Natural killer cell (primary cell): Measurements from ENCODE around the gene ITGA2. TPM values are rescaled to one million over a fixed set of nuclear protein-coding genes. Genes with fewer than 3 reads are reported as not detected.

Experiments
- ATAC-seq, 3 donors: fragments of 150-1000 bp in 2 of 3; fragments of 200-7000 bp in 1 of 3; cut with Tn5 transposase; 1 replicate in 1 of 3; 2 replicates in 2 of 3; pipeline ENCODE4 v1.10.0; 2021; ENCODE audit warnings: mild to moderate bottlenecking in 2 of 3, moderate library complexity in 2 of 3
- DNase-seq, 2 donors: peaks; one replicate each; pipeline versions ENCODE4 v3.0.0 to v3.0.0-alpha.2; 2013 to 2021; ENCODE audit warnings: mixed read lengths in 1 of 2
- H3K27ac ChIP-seq: one replicate; pipeline ENCODE4 v1.5.1; 2013; ENCODE audit warnings: mild to moderate bottlenecking, low read length
- H3K27me3 ChIP-seq: one replicate; pipeline ENCODE4 v1.6.1; 2013; ENCODE audit warnings: low read length; ENCODE audit not compliant: control insufficient read depth, insufficient read depth
- H3K36me3 ChIP-seq: one replicate; pipeline ENCODE4 v1.6.1; 2013; ENCODE audit warnings: low read length; ENCODE audit not compliant: control insufficient read depth, insufficient read depth
- H3K4me1 ChIP-seq: one replicate; pipeline ENCODE4 v1.6.1; 2013; ENCODE audit warnings: low read length; ENCODE audit not compliant: control insufficient read depth, insufficient read depth
- H3K4me3 ChIP-seq: one replicate; pipeline ENCODE4 v1.5.1; 2013; ENCODE audit warnings: low read length
- H3K9me3 ChIP-seq: one replicate; pipeline ENCODE4 v1.6.1; 2013; ENCODE audit warnings: low read length; ENCODE audit not compliant: control insufficient read depth, insufficient read depth
- H3K27ac Mint-ChIP-seq, 2 donors: one replicate each; pipeline ENCODE4 v1.8.0; 2022; ENCODE audit warnings: mild to moderate bottlenecking in 2 of 2, mixed read lengths in 2 of 2, moderate library complexity in 1 of 2
- H3K27me3 Mint-ChIP-seq, 2 donors: one replicate each; pipeline ENCODE4 v1.8.0; 2022; ENCODE audit warnings: low read depth in 2 of 2, mixed read lengths in 2 of 2
- H3K36me3 Mint-ChIP-seq: one replicate; pipeline ENCODE4 v1.8.0; 2022; ENCODE audit warnings: mixed read lengths
- H3K4me1 Mint-ChIP-seq, 2 donors: one replicate each; pipeline ENCODE4 v1.8.0; 2022; ENCODE audit warnings: mixed read lengths in 2 of 2
- H3K4me3 Mint-ChIP-seq: one replicate; pipeline ENCODE4 v1.8.0; 2022; ENCODE audit warnings: mild to moderate bottlenecking, moderate library complexity, mixed read lengths
- H3K9me3 Mint-ChIP-seq, 2 donors: one replicate each; pipeline ENCODE4 v1.8.0; 2022; ENCODE audit warnings: mixed read lengths in 2 of 2
- CTCF ChIP-seq: fragments of 200-600 bp; IDR thresholded peaks from one replicate; pipeline ENCODE4 v1.8.0; 2022; ENCODE audit warnings: antibody characterized with exemption
- WGBS: methylation state at CpG from one replicate; pipeline ENCODE4 v1.1.7; 2013; ENCODE audit warnings: missing lambda C conversion rate; ENCODE audit not compliant: insufficient coverage; 5-methylcytosine and 5-hydroxymethylcytosine counted together
- intact Hi-C: fragments of 100-400 bp; cut with micrococcal nuclease; formaldehyde crosslinking; loops from one replicate; pipeline ENCODE4 v1.14.2; 2022
- total RNA-seq, 4 donors: library from RNA; stranded (reverse); fragments of 120-200 nt in 1 of 4; gene quantifications; one replicate each; pipeline versions ENCODE4 v1.2.3 to v1.2.4, GENCODE V29; 2013 to 2022

Gene ITGA2
- total RNA-seq, 3 donors from 2014 or later (not counting 1 experiment from before 2014, with no cell fraction given), result 0.11 to 0.26 (median 0.20) TPM

GRCh38 chr5:53006911-53007890, 18.0 kb downstream of the ITGA2 start:
- no peak for TF ChIP-seq CTCF
- no peaks in the 10 kb centered on the region for H3K4me1 ChIP-seq
- Mint-ChIP-seq H3K9me3 (no peaks in the 10 kb centered on the region), H3K4me1 (no peaks in the 10 kb centered on the region), H3K36me3 (no peaks in the 10 kb centered on the region), H3K27me3 (peaks cover 5 to 6% of the 10 kb centered on the region in 2 donors), H3K27ac (no peak overlapping the region), H3K4me3 (no peak overlapping the region)
- H3K36me3 ChIP-seq, result no peaks in the 10 kb centered on the region
- no peaks in the 10 kb centered on the region for H3K9me3 ChIP-seq
- no peak overlapping the region for H3K4me3 ChIP-seq
- intact Hi-C loops, result no loop called here
- ATAC-seq (no peak), DNase-seq (no peak)
- no peak overlapping the region for H3K27ac ChIP-seq
- H3K27me3 ChIP-seq, result no peaks in the 10 kb centered on the region
- 48% methylated on average over 1 of the region's 4 CpGs for WGBS

GRCh38 chr5:53008751-53009150, 19.6 kb downstream of the ITGA2 start:
- Mint-ChIP-seq H3K27ac (no peak overlapping the region), H3K4me3 (no peak overlapping the region), H3K27me3 (peaks cover 2 to 13% of the 10 kb centered on the region in 2 donors), H3K9me3 (no peaks in the 10 kb centered on the region), H3K36me3 (no peaks in the 10 kb centered on the region), H3K4me1 (no peaks in the 10 kb centered on the region)
- no peak for DNase-seq
- Histone ChIP-seq H3K27me3 (no peaks in the 10 kb centered on the region), H3K27ac (no peak overlapping the region), H3K4me1 (no peaks in the 10 kb centered on the region), H3K36me3 (no peaks in the 10 kb centered on the region), H3K4me3 (no peak overlapping the region), H3K9me3 (no peaks in the 10 kb centered on the region)
- intact Hi-C loops, result no loop called here
- WGBS, result 60% methylated on average over 1 of the region's 1 CpG
- ATAC-seq, result no peak
- TF ChIP-seq CTCF, result no peak

GRCh38 chr5:53009816-53010215, 20.7 kb downstream of the ITGA2 start:
- ATAC-seq (no peak), DNase-seq (no peak)
- 43% methylated on average over 1 of the region's 1 CpG for WGBS
- intact Hi-C loops, result no loop called here
- Mint-ChIP-seq H3K4me3 (no peak overlapping the region), H3K4me1 (no peaks in the 10 kb centered on the region), H3K27me3 (peaks cover 0 to 13% of the 10 kb centered on the region in 2 donors), H3K9me3 (no peaks in the 10 kb centered on the region), H3K36me3 (no peaks in the 10 kb centered on the region), H3K27ac (no peak overlapping the region)
- Histone ChIP-seq H3K27ac (no peak overlapping the region), H3K36me3 (no peaks in the 10 kb centered on the region), H3K27me3 (no peaks in the 10 kb centered on the region), H3K4me3 (no peak overlapping the region), H3K4me1 (no peaks in the 10 kb centered on the region), H3K9me3 (no peaks in the 10 kb centered on the region)
- TF ChIP-seq CTCF, result no peak
